WTC11 (cell line): Measurements from ENCODE around the gene NACC2. TPM values are rescaled to one million over a fixed set of nuclear protein-coding genes. Genes with fewer than 3 reads are reported as not detected.

Experiments used
- ATF6 ChIP-seq: sonication (generic); formaldehyde crosslinking; IDR thresholded peaks from 2 replicates; pipeline ENCODE4 v1.8.1; 2023; ENCODE audit warnings: mild to moderate bottlenecking, missing genetic modification reagents
- CBFB ChIP-seq: sonication (generic); formaldehyde crosslinking; IDR thresholded peaks from 2 replicates; pipeline ENCODE4 v1.8.1; 2022; ENCODE audit warnings: mild to moderate bottlenecking, low read depth, missing genetic modification reagents
- GABPB1 ChIP-seq: sonication (generic); formaldehyde crosslinking; IDR thresholded peaks from 2 replicates; pipeline ENCODE4 v1.8.1; 2023; ENCODE audit warnings: mild to moderate bottlenecking, missing genetic modification reagents
- GTF2I ChIP-seq: fragments of 250-450 bp; sonication (Bioruptor Pico); conservative IDR thresholded peaks from 2 replicates; pipeline ENCODE4 v1.4.0; 2021; ENCODE audit warnings: mild to moderate bottlenecking
- JAZF1 ChIP-seq: fragments of 250-450 bp; sonication (Bioruptor Pico); IDR thresholded peaks from 2 replicates; pipeline ENCODE4 v1.9.0; 2021; ENCODE audit warnings: moderate library complexity, mild to moderate bottlenecking, inconsistent platforms
- KAT7 ChIP-seq: sonication (generic); formaldehyde crosslinking; IDR thresholded peaks from 2 replicates; pipeline ENCODE4 v1.8.1; 2023; ENCODE audit warnings: missing genetic modification reagents, mild to moderate bottlenecking, borderline replicate concordance
- NR3C1 ChIP-seq: sonication (generic); formaldehyde crosslinking; conservative IDR thresholded peaks from 2 replicates; pipeline ENCODE4 v1.8.1; 2023; ENCODE audit warnings: low read depth, mild to moderate bottlenecking, missing genetic modification reagents
- SMAD4 ChIP-seq: sonication (generic); formaldehyde crosslinking; IDR thresholded peaks from 2 replicates; pipeline ENCODE4 v1.8.0; 2022; ENCODE audit warnings: mild to moderate bottlenecking, missing genetic modification reagents
- SP1 ChIP-seq: sonication (generic); formaldehyde crosslinking; conservative IDR thresholded peaks from 2 replicates; pipeline ENCODE4 v1.8.1; 2022; ENCODE audit warnings: missing genetic modification reagents
- TEAD4 ChIP-seq: sonication (generic); formaldehyde crosslinking; IDR thresholded peaks from 2 replicates; pipeline ENCODE4 v1.8.0; 2022; ENCODE audit warnings: mild to moderate bottlenecking, missing genetic modification reagents
- ZBTB21 ChIP-seq: sonication (generic); formaldehyde crosslinking; IDR thresholded peaks from 2 replicates; pipeline ENCODE4 v1.8.1; 2023; ENCODE audit warnings: mild to moderate bottlenecking, missing genetic modification reagents, borderline replicate concordance
- ZNF423 ChIP-seq: fragments of 250-450 bp; sonication (Bioruptor Pico); IDR thresholded peaks from 2 replicates; pipeline ENCODE4 v2.1.2; 2022; ENCODE audit warnings: mild to moderate bottlenecking, moderate library complexity
- ZSCAN18 ChIP-seq: fragments of 250-450 bp; sonication (Bioruptor Pico); IDR thresholded peaks from 2 replicates; pipeline ENCODE4 v2.1.2; 2022; ENCODE audit warnings: mild to moderate bottlenecking, moderate library complexity
- total RNA-seq: library from RNA; stranded (reverse); gene quantifications from 3 replicates; pipeline ENCODE4 v1.2.3, GENCODE V29; 2021
- TF ChIP-seq, protein P1 (sequence below): sonication (generic); formaldehyde crosslinking; IDR thresholded peaks from 2 replicates; pipeline ENCODE4 v1.8.1; 2022; ENCODE audit warnings: low read depth, missing genetic modification reagents, borderline replicate concordance
- TF ChIP-seq, protein P2 (sequence below): sonication (generic); formaldehyde crosslinking; IDR thresholded peaks from 2 replicates; pipeline ENCODE4 v1.8.0; 2022; ENCODE audit warnings: mild to moderate bottlenecking, missing genetic modification reagents
- TF ChIP-seq, protein P3 (sequence below): fragments of 200-600 bp; IDR thresholded peaks from 2 replicates; pipeline ENCODE4 v1.8.0; 2022; ENCODE audit warnings: antibody characterized with exemption
- TF ChIP-seq, protein P4 (sequence below): sonication (generic); formaldehyde crosslinking; IDR thresholded peaks from 2 replicates; pipeline ENCODE4 v1.8.1; 2023; ENCODE audit warnings: mild to moderate bottlenecking, missing genetic modification reagents, moderate library complexity
- TF ChIP-seq, protein P5 (sequence below): fragments of 250-450 bp; sonication (Bioruptor Pico); IDR thresholded peaks from 2 replicates; pipeline ENCODE4 v1.9.0; 2021; ENCODE audit warnings: mild to moderate bottlenecking, borderline replicate concordance
- TF ChIP-seq, protein P6 (sequence below): sonication (generic); formaldehyde crosslinking; IDR thresholded peaks from 2 replicates; pipeline ENCODE4 v1.8.0; 2022; ENCODE audit warnings: mild to moderate bottlenecking, missing genetic modification reagents
- TF ChIP-seq, protein P7 (sequence below): fragments of 250-450 bp; sonication (Bioruptor Pico); IDR thresholded peaks from 2 replicates; pipeline ENCODE4 v1.9.0; 2021; ENCODE audit warnings: mild to moderate bottlenecking
- TF ChIP-seq, protein P8 (sequence below): sonication (generic); formaldehyde crosslinking; IDR thresholded peaks from 2 replicates; pipeline ENCODE4 v1.8.1; 2022; ENCODE audit warnings: mild to moderate bottlenecking, moderate library complexity, missing genetic modification reagents

The NACC2 gene
- total RNA-seq, 1 experiment from 2014 or later: 17.1 TPM

DNA sequence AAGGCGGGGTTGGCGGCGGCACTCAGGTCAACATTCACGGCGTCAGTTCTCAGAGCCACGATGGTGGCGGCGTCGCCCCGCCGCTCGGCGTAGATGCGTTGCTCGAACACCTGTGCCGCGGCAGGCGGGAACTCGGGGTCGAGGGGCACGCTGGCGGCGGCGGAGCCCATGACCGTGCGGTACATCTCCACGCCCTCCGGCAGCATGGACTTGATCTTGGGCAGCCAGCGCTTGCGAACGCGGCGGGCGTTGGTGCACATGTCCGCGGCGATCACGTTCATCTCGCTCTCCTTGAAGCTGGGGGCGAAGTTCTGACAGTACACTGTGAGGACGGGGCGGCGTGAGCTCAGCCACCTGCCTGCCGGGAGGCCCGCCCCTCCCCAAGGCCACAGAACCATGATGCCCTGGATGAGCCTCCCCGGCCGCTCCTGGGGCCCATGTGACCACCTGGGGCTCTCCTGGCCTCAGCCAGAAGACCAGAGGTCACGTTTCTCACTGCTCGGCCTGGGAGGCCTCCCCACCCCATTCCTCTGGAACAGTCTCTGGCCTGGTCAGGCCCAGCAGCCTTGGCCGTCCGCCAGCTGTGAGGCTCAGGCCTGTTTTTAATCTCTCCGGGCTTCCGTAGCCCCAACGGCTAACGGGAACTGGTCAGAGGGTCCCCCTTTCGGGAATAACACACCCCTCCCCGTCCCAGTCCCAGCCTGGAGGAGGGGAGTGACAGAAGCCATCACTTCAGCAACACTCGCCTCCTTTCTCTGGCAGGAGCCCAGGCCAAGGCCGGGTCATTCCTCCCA, 83.2 kb downstream of the NACC2 start (continued):
- TF ChIP-seq ATF6 (CRISPR knock-in tag): no peak
- TF ChIP-seq, protein P1, sequence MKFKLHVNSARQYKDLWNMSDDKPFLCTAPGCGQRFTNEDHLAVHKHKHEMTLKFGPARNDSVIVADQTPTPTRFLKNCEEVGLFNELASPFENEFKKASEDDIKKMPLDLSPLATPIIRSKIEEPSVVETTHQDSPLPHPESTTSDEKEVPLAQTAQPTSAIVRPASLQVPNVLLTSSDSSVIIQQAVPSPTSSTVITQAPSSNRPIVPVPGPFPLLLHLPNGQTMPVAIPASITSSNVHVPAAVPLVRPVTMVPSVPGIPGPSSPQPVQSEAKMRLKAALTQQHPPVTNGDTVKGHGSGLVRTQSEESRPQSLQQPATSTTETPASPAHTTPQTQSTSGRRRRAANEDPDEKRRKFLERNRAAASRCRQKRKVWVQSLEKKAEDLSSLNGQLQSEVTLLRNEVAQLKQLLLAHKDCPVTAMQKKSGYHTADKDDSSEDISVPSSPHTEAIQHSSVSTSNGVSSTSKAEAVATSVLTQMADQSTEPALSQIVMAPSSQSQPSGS: no peak
- TF ChIP-seq NR3C1 (CRISPR knock-in tag): no peak
- TF ChIP-seq JAZF1 (CRISPR knock-in tag): no peak
- TF ChIP-seq GABPB1: peak; percentile 65
- TF ChIP-seq, protein P2, sequence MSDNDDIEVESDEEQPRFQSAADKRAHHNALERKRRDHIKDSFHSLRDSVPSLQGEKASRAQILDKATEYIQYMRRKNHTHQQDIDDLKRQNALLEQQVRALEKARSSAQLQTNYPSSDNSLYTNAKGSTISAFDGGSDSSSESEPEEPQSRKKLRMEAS (CRISPR knock-in tag): peak; percentile 49; the same call in 1 of the 2 replicates
- TF ChIP-seq, protein P3, sequence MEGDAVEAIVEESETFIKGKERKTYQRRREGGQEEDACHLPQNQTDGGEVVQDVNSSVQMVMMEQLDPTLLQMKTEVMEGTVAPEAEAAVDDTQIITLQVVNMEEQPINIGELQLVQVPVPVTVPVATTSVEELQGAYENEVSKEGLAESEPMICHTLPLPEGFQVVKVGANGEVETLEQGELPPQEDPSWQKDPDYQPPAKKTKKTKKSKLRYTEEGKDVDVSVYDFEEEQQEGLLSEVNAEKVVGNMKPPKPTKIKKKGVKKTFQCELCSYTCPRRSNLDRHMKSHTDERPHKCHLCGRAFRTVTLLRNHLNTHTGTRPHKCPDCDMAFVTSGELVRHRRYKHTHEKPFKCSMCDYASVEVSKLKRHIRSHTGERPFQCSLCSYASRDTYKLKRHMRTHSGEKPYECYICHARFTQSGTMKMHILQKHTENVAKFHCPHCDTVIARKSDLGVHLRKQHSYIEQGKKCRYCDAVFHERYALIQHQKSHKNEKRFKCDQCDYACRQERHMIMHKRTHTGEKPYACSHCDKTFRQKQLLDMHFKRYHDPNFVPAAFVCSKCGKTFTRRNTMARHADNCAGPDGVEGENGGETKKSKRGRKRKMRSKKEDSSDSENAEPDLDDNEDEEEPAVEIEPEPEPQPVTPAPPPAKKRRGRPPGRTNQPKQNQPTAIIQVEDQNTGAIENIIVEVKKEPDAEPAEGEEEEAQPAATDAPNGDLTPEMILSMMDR: no peak
- TF ChIP-seq, protein P4, sequence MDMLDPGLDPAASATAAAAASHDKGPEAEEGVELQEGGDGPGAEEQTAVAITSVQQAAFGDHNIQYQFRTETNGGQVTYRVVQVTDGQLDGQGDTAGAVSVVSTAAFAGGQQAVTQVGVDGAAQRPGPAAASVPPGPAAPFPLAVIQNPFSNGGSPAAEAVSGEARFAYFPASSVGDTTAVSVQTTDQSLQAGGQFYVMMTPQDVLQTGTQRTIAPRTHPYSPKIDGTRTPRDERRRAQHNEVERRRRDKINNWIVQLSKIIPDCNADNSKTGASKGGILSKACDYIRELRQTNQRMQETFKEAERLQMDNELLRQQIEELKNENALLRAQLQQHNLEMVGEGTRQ: peak; percentile 60
- TF ChIP-seq, protein P5, sequence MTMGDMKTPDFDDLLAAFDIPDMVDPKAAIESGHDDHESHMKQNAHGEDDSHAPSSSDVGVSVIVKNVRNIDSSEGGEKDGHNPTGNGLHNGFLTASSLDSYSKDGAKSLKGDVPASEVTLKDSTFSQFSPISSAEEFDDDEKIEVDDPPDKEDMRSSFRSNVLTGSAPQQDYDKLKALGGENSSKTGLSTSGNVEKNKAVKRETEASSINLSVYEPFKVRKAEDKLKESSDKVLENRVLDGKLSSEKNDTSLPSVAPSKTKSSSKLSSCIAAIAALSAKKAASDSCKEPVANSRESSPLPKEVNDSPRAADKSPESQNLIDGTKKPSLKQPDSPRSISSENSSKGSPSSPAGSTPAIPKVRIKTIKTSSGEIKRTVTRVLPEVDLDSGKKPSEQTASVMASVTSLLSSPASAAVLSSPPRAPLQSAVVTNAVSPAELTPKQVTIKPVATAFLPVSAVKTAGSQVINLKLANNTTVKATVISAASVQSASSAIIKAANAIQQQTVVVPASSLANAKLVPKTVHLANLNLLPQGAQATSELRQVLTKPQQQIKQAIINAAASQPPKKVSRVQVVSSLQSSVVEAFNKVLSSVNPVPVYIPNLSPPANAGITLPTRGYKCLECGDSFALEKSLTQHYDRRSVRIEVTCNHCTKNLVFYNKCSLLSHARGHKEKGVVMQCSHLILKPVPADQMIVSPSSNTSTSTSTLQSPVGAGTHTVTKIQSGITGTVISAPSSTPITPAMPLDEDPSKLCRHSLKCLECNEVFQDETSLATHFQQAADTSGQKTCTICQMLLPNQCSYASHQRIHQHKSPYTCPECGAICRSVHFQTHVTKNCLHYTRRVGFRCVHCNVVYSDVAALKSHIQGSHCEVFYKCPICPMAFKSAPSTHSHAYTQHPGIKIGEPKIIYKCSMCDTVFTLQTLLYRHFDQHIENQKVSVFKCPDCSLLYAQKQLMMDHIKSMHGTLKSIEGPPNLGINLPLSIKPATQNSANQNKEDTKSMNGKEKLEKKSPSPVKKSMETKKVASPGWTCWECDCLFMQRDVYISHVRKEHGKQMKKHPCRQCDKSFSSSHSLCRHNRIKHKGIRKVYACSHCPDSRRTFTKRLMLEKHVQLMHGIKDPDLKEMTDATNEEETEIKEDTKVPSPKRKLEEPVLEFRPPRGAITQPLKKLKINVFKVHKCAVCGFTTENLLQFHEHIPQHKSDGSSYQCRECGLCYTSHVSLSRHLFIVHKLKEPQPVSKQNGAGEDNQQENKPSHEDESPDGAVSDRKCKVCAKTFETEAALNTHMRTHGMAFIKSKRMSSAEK: no peak
- TF ChIP-seq GTF2I (CRISPR knock-in tag): no peak
- TF ChIP-seq ZNF423 (CRISPR knock-in tag): no peak
- no peak for TF ChIP-seq SMAD4 (CRISPR knock-in tag)
- no peak for TF ChIP-seq CBFB
- TF ChIP-seq, protein P6, sequence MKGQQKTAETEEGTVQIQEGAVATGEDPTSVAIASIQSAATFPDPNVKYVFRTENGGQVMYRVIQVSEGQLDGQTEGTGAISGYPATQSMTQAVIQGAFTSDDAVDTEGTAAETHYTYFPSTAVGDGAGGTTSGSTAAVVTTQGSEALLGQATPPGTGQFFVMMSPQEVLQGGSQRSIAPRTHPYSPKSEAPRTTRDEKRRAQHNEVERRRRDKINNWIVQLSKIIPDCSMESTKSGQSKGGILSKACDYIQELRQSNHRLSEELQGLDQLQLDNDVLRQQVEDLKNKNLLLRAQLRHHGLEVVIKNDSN (CRISPR knock-in tag): peak; percentile 29; the same call in 1 of the 2 replicates
- no peak for TF ChIP-seq ZBTB21 (CRISPR knock-in tag)
- no peak for TF ChIP-seq ZSCAN18 (CRISPR knock-in tag)
- no peak; the same call in 1 of the 2 replicates for TF ChIP-seq SP1 (CRISPR knock-in tag)
- no peak for TF ChIP-seq KAT7 (CRISPR knock-in tag)
- no peak for TF ChIP-seq TEAD4
- TF ChIP-seq, protein P7, sequence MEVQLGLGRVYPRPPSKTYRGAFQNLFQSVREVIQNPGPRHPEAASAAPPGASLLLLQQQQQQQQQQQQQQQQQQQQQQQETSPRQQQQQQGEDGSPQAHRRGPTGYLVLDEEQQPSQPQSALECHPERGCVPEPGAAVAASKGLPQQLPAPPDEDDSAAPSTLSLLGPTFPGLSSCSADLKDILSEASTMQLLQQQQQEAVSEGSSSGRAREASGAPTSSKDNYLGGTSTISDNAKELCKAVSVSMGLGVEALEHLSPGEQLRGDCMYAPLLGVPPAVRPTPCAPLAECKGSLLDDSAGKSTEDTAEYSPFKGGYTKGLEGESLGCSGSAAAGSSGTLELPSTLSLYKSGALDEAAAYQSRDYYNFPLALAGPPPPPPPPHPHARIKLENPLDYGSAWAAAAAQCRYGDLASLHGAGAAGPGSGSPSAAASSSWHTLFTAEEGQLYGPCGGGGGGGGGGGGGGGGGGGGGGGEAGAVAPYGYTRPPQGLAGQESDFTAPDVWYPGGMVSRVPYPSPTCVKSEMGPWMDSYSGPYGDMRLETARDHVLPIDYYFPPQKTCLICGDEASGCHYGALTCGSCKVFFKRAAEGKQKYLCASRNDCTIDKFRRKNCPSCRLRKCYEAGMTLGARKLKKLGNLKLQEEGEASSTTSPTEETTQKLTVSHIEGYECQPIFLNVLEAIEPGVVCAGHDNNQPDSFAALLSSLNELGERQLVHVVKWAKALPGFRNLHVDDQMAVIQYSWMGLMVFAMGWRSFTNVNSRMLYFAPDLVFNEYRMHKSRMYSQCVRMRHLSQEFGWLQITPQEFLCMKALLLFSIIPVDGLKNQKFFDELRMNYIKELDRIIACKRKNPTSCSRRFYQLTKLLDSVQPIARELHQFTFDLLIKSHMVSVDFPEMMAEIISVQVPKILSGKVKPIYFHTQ (CRISPR knock-in tag): no peak
- TF ChIP-seq, protein P8, sequence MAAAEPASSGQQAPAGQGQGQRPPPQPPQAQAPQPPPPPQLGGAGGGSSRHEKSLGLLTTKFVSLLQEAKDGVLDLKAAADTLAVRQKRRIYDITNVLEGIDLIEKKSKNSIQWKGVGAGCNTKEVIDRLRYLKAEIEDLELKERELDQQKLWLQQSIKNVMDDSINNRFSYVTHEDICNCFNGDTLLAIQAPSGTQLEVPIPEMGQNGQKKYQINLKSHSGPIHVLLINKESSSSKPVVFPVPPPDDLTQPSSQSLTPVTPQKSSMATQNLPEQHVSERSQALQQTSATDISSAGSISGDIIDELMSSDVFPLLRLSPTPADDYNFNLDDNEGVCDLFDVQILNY (CRISPR knock-in tag): 0 out of 2 replicates have a peak, but pooled peaks have one; percentile 48
